K562 (cell line): ENCODE data around the gene NUDT22. TPM values are rescaled to one million over a fixed set of nuclear protein-coding genes. Genes with fewer than 3 reads are reported as not detected.

ENCODE experiments used
- ARID3B ChIP-seq: fragments of 250-450 bp; sonication (Bioruptor Pico); IDR thresholded peaks from 2 replicates; pipeline ENCODE4 v1.4.0; 2020; ENCODE audit warnings: borderline replicate concordance
- ATF7 ChIP-seq: fragments of 450-650 bp; IDR thresholded peaks from 2 replicates; pipeline ENCODE4 v1.7.1; 2014; ENCODE audit warnings: mild to moderate bottlenecking, moderate library complexity
- CXXC5 ChIP-seq: fragments of 250-450 bp; sonication (Bioruptor Pico); IDR thresholded peaks from 2 replicates; pipeline ENCODE4 v1.8.0; 2022; ENCODE audit warnings: inconsistent platforms, mild to moderate bottlenecking, moderate library complexity
- ELF2 ChIP-seq: fragments of 250-450 bp; sonication (Bioruptor Pico); IDR thresholded peaks from 2 replicates; pipeline ENCODE4 v1.5.0; 2021; ENCODE audit warnings: mild to moderate bottlenecking
- GATAD2A ChIP-seq: fragments of 450-650 bp; IDR thresholded peaks from 2 replicates; pipeline ENCODE4 v1.6.1; 2017
- HMBOX1 ChIP-seq: sonication (generic); IDR thresholded peaks from 2 replicates; pipeline ENCODE4 v1.6.1; 2016
- MEF2A ChIP-seq: IDR thresholded peaks from 2 replicates; pipeline ENCODE4 v1.6.1; 2011; ENCODE audit warnings: low read depth, mild to moderate bottlenecking, low read length, moderate library complexity; ENCODE audit not compliant: control insufficient read depth
- PHB2 ChIP-seq: fragments of 450-650 bp; IDR thresholded peaks from 2 replicates; pipeline ENCODE4 v1.6.1; 2017; ENCODE audit warnings: low read depth
- PHF21A ChIP-seq: fragments of 450-650 bp; IDR thresholded peaks from 2 replicates; pipeline ENCODE4 v1.6.1; 2017; ENCODE audit warnings: low read depth, borderline replicate concordance
- RAD51 ChIP-seq: fragments of 450-650 bp; IDR thresholded peaks from 2 replicates; pipeline ENCODE4 v1.7.1; 2016; ENCODE audit warnings: low read depth, mild to moderate bottlenecking, borderline replicate concordance
- polyA plus RNA-seq, 8 experiments: library from polyadenylated mRNA; depleted of rRNA in 4 of 8; stranded (reverse) in 5 of 8; unstranded in 3 of 8; fragments of >200 nt; fragmentation: Nextera tagmentation in 2 of 8; fragmentation: Illumina TruSeq in 1 of 8; extraction: Ambion mirVana in 2 of 8; extraction: Trizol in 1 of 8; gene quantifications; 2 replicates each; pipeline versions ENCODE4 v1.2.1 to v1.2.3, GENCODE V29; 2011 to 2014; ENCODE audit warnings: inconsistent platforms in 1 of 8, missing spikeins in 1 of 8
- total RNA-seq, 7 experiments: library from RNA; depleted of rRNA in 6 of 7; stranded (reverse); fragments of >200 nt in 6 of 7; fragmentation: Illumina TruSeq in 2 of 7; extraction: Trizol in 2 of 7; gene quantifications; 2 replicates each; pipeline versions ENCODE4 v1.2.1 to v1.2.3, GENCODE V29; 2011 to 2021; ENCODE audit warnings: low replicate concordance in 1 of 7
- TF ChIP-seq, protein P1 (sequence below): fragments of 450-650 bp; IDR thresholded peaks from 2 replicates; pipeline ENCODE4 v1.6.1; 2016; ENCODE audit warnings: mild to moderate bottlenecking, moderate library complexity
- TF ChIP-seq, protein P2 (sequence below): fragments of 450-650 bp; formaldehyde crosslinking; IDR thresholded peaks from 2 replicates; pipeline ENCODE4 v1.4.0; 2020; ENCODE audit warnings: mild to moderate bottlenecking, moderate library complexity

Gene NUDT22
- total and polyA plus RNA-seq, 9 of the 15 experiments (the other 6 are each of a cell fraction or from before 2014, with no cell fraction given), result 6.3 to 92.6 (median 37.4) TPM

- TF ChIP-seq, protein P1, sequence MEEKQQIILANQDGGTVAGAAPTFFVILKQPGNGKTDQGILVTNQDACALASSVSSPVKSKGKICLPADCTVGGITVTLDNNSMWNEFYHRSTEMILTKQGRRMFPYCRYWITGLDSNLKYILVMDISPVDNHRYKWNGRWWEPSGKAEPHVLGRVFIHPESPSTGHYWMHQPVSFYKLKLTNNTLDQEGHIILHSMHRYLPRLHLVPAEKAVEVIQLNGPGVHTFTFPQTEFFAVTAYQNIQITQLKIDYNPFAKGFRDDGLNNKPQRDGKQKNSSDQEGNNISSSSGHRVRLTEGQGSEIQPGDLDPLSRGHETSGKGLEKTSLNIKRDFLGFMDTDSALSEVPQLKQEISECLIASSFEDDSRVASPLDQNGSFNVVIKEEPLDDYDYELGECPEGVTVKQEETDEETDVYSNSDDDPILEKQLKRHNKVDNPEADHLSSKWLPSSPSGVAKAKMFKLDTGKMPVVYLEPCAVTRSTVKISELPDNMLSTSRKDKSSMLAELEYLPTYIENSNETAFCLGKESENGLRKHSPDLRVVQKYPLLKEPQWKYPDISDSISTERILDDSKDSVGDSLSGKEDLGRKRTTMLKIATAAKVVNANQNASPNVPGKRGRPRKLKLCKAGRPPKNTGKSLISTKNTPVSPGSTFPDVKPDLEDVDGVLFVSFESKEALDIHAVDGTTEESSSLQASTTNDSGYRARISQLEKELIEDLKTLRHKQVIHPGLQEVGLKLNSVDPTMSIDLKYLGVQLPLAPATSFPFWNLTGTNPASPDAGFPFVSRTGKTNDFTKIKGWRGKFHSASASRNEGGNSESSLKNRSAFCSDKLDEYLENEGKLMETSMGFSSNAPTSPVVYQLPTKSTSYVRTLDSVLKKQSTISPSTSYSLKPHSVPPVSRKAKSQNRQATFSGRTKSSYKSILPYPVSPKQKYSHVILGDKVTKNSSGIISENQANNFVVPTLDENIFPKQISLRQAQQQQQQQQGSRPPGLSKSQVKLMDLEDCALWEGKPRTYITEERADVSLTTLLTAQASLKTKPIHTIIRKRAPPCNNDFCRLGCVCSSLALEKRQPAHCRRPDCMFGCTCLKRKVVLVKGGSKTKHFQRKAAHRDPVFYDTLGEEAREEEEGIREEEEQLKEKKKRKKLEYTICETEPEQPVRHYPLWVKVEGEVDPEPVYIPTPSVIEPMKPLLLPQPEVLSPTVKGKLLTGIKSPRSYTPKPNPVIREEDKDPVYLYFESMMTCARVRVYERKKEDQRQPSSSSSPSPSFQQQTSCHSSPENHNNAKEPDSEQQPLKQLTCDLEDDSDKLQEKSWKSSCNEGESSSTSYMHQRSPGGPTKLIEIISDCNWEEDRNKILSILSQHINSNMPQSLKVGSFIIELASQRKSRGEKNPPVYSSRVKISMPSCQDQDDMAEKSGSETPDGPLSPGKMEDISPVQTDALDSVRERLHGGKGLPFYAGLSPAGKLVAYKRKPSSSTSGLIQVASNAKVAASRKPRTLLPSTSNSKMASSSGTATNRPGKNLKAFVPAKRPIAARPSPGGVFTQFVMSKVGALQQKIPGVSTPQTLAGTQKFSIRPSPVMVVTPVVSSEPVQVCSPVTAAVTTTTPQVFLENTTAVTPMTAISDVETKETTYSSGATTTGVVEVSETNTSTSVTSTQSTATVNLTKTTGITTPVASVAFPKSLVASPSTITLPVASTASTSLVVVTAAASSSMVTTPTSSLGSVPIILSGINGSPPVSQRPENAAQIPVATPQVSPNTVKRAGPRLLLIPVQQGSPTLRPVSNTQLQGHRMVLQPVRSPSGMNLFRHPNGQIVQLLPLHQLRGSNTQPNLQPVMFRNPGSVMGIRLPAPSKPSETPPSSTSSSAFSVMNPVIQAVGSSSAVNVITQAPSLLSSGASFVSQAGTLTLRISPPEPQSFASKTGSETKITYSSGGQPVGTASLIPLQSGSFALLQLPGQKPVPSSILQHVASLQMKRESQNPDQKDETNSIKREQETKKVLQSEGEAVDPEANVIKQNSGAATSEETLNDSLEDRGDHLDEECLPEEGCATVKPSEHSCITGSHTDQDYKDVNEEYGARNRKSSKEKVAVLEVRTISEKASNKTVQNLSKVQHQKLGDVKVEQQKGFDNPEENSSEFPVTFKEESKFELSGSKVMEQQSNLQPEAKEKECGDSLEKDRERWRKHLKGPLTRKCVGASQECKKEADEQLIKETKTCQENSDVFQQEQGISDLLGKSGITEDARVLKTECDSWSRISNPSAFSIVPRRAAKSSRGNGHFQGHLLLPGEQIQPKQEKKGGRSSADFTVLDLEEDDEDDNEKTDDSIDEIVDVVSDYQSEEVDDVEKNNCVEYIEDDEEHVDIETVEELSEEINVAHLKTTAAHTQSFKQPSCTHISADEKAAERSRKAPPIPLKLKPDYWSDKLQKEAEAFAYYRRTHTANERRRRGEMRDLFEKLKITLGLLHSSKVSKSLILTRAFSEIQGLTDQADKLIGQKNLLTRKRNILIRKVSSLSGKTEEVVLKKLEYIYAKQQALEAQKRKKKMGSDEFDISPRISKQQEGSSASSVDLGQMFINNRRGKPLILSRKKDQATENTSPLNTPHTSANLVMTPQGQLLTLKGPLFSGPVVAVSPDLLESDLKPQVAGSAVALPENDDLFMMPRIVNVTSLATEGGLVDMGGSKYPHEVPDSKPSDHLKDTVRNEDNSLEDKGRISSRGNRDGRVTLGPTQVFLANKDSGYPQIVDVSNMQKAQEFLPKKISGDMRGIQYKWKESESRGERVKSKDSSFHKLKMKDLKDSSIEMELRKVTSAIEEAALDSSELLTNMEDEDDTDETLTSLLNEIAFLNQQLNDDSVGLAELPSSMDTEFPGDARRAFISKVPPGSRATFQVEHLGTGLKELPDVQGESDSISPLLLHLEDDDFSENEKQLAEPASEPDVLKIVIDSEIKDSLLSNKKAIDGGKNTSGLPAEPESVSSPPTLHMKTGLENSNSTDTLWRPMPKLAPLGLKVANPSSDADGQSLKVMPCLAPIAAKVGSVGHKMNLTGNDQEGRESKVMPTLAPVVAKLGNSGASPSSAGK, result no peak
- no peak for TF ChIP-seq HMBOX1
- peak; percentile 7; the same call in 1 of the 2 replicates for TF ChIP-seq CXXC5 (CRISPR knock-in tag)
- TF ChIP-seq PHB2, result no peak
- TF ChIP-seq ELF2 (CRISPR knock-in tag), result 0 out of 2 replicates have a peak, but pooled peaks have one; percentile 29
- no peak for TF ChIP-seq PHF21A
- TF ChIP-seq RAD51, result no peak
- no peak for TF ChIP-seq MEF2A
- TF ChIP-seq, protein P2, sequence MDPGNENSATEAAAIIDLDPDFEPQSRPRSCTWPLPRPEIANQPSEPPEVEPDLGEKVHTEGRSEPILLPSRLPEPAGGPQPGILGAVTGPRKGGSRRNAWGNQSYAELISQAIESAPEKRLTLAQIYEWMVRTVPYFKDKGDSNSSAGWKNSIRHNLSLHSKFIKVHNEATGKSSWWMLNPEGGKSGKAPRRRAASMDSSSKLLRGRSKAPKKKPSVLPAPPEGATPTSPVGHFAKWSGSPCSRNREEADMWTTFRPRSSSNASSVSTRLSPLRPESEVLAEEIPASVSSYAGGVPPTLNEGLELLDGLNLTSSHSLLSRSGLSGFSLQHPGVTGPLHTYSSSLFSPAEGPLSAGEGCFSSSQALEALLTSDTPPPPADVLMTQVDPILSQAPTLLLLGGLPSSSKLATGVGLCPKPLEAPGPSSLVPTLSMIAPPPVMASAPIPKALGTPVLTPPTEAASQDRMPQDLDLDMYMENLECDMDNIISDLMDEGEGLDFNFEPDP (CRISPR knock-in tag), result no peak
- no peak for TF ChIP-seq ATF7
- TF ChIP-seq ARID3B (CRISPR knock-in tag), result no peak
- TF ChIP-seq GATAD2A, result no peak; the same call in 1 of the 2 replicates
These were observed 15.7 kb downstream of the NUDT22 start (continued) for GRCh38 chr11:64241491-64242374.
